ENCODE data around the gene TPBGL. TPM values are rescaled to one million over a fixed set of nuclear protein-coding genes. Genes with fewer than 3 reads are reported as not detected.

Gene TPBGL
- total and polyA plus RNA-seq, 2 of the 4 experiments (the other 2 are of a cell fraction): not detected

GRCh38 chr11:75197512-75198277 is 42.9 kb upstream of the TPBGL start:
- H2AK9ac ChIP-seq (replicated peaks; ENCODE audit: low read depth, low read length, poor library complexity): no peak overlapping the region

More at GRCh38 chr11:75197512-75198277, 42.9 kb upstream of the TPBGL start:
- no peak overlapping the region for H2AK5ac ChIP-seq (ENCODE audit: low read depth, low read length)
- no peak overlapping the region for H3K4me3 ChIP-seq (ENCODE audit: insufficient read depth, low read depth, low read length)
- H3K9me3 ChIP-seq (ENCODE audit: control insufficient read depth, insufficient read depth, low read length): no peaks in the 10 kb centered on the region
- H2BK20ac ChIP-seq (ENCODE audit: low read depth, low read length): no peak overlapping the region
- no peak overlapping the region for H3K14ac ChIP-seq (replicated peaks; ENCODE audit: low read depth, low read length)
- H3K27ac ChIP-seq (ENCODE audit: insufficient read depth, low read length): no peak overlapping the region
- H4K8ac ChIP-seq (ENCODE audit: low read depth in 2 of 2, low read length in 2 of 2): no peak overlapping the region
- H4K5ac ChIP-seq (ENCODE audit: low read depth, low read length): no peak overlapping the region
- H2BK5ac ChIP-seq (ENCODE audit: low read depth, low read length, poor library complexity, severe bottlenecking): no peak overlapping the region
- intact Hi-C loops (cut with micrococcal nuclease) (no loop called here), dilution Hi-C loops (cut with HindIII; ENCODE audit: low sequenced_read_pairs, unreplicated experiment) (no loop called here), in situ Hi-C loops (cut with MboI; ENCODE audit: low sequenced_read_pairs) (no loop called here)
- H3K18ac ChIP-seq (ENCODE audit: low read depth, low read length): no peak overlapping the region
- no peak for DNase-seq
- H3K4me1 ChIP-seq (ENCODE audit: control insufficient read depth, insufficient read depth, low read length): no peaks in the 10 kb centered on the region
- no peak overlapping the region for H3K23ac ChIP-seq (ENCODE audit: low read depth, low read length)
- H2AFZ ChIP-seq (replicated peaks; ENCODE audit: low read length, poor library complexity): no peak overlapping the region
- no peak overlapping the region for H4K91ac ChIP-seq (ENCODE audit: insufficient read depth, low read depth, low read length)
- no peak overlapping the region for H3K4me2 ChIP-seq (ENCODE audit: low read depth, low read length)
- no CpG with 5 or more reads among the region's 4 CpGs for WGBS, 2 experiments (ENCODE audit: extremely low coverage in 2 of 2, insufficient read length in 1 of 2)
- BruUV-seq (replicated peaks): no TSS peak
- H3K79me1 ChIP-seq (ENCODE audit: low read depth in 1 of 2, low read length in 2 of 2): no peaks in the 10 kb centered on the region
- no peak overlapping the region for H2BK120ac ChIP-seq (ENCODE audit: low read depth, low read length)
- no peaks in the 10 kb centered on the region for H4K20me1 ChIP-seq (ENCODE audit: insufficient read depth, low read length)
- H3K56ac ChIP-seq (ENCODE audit: extremely low read depth, insufficient read depth, low read length): no peak overlapping the region
- no peak overlapping the region for H2BK15ac ChIP-seq (ENCODE audit: low read depth, low read length)
- no peaks in the 10 kb centered on the region for H3K9me1 ChIP-seq (ENCODE audit: insufficient read depth, low read length)
- no peak for ATAC-seq (ENCODE audit: low read depth)
- no peak overlapping the region for H3K4ac ChIP-seq (ENCODE audit: low read depth, low read length)
- H3K9ac ChIP-seq (ENCODE audit: low read depth, low read length): no peak overlapping the region
- peaks cover 72% of the 10 kb centered on the region for H3K27me3 ChIP-seq (ENCODE audit: control insufficient read depth, insufficient read depth, low read length)
- TF ChIP-seq MXI1 (IDR thresholded peaks at IDR 0.05; ENCODE audit: borderline replicate concordance, low read depth, low read length) (no peak), POLR2A (IDR thresholded peaks at IDR 0.05; ENCODE audit: low read depth, low read length) (no peak), RFX5 (IDR thresholded peaks at IDR 0.05; ENCODE audit: low read depth, low read length) (no peak), ELK1 (IDR thresholded peaks at IDR 0.05; ENCODE audit: borderline replicate concordance, low read depth, low read length) (no peak), FOS (IDR thresholded peaks at IDR 0.05; ENCODE audit: low read depth, low read length) (no peak), CHD1 (IDR thresholded peaks at IDR 0.05; ENCODE audit: low read depth, low read length) (no peak), BHLHE40 (IDR thresholded peaks at IDR 0.05; ENCODE audit: low read depth, low read length) (no peak), MAFK (IDR thresholded peaks at IDR 0.05; ENCODE audit: low read depth, low read length) (no peak), RAD21 (IDR thresholded peaks at IDR 0.05; ENCODE audit: low read length) (no peak), CEBPB (IDR thresholded peaks at IDR 0.05; ENCODE audit: low read depth, low read length) (no peak), RCOR1 (IDR thresholded peaks at IDR 0.05; ENCODE audit: insufficient replicate concordance, low read length) (no peak), CTCF (conservative IDR thresholded peaks at IDR 0.05; ENCODE audit: low read depth, low read length) (no peak), SMC3 (IDR thresholded peaks at IDR 0.05; ENCODE audit: low read depth, low read length) (no peak), NFE2L2 (IDR thresholded peaks at IDR 0.05; ENCODE audit: low read depth, low read length) (no peak)
- ChIA-PET CTCF (no interaction called here), POLR2A (ENCODE audit: unreplicated experiment) (no interaction called here)
- H3K36me3 ChIP-seq (ENCODE audit: control insufficient read depth, insufficient read depth, low read length): no peaks in the 10 kb centered on the region

Data from IMR-90 (cell line).